ENCODE data around the gene RNF31.

RNF31 gene

GRCh38 chr14:24204163-24205146 lies 57.2 kb downstream of the RNF31 start:
- DNase-seq: no peak

GRCh38 chr14:24206260-24207103 lies 59.2 kb downstream of the RNF31 start:
- no peak for DNase-seq

- no peak for DNase-seq
Measured at GRCh38 chr14:24207104-24207551, 59.8 kb downstream of the RNF31 start.

- no peak for DNase-seq
Measured at GRCh38 chr14:24207625-24208024, 60.3 kb downstream of the RNF31 start.
